NK-92 (cell line): ENCODE data around the gene BDP1.
A peak's percentile ranks its signal among the peaks of the same experiment; 100 is the strongest.
"Not testable (repeated sequence)": the region's sequence is repeated elsewhere in the genome, so short reads cannot be mapped to it uniquely, and the experiment has no call there.

ENCODE experiments used
- DNase-seq: peaks from one replicate; lab custom pipeline; 2025; ENCODE audit not compliant: unreplicated experiment; lab: John Stamatoyannopoulos, UW

BDP1 gene

DNA sequence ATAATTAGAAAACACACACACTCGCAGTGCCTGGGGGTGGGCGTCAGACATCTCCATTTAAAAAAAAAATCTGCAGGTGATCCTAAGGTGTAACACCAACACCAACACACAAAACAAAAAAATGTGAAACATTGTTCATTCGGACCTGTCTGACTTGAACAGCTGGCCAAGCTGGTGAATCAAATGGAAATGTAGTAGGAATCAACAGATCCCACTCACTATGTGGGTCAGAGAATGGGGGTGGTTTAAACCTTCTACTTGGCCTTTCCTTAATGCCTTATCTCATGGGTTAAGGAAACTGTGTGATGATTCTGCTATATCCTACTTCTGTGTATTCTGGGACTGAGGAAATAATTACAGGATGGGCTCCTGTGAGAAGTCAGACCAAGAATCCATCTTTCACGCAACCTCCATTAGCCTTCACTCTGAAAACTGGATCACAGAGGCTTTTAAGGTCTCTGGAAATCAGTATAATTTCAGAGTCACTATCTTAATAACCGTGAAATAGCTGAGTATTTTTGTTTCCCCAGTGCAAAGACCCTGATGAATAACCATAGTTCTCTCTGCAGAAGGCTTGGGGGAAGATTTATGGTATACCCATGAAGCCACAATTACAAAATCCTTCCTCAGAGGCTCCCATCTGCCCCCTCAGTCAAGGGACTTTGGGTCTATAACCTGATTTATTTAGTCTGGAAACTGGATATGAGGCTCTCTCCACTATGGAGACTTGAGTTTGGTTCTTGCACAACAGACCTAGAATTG lies 114.5 kb downstream of the BDP1 start:
- no peak for DNase-seq

DNA sequence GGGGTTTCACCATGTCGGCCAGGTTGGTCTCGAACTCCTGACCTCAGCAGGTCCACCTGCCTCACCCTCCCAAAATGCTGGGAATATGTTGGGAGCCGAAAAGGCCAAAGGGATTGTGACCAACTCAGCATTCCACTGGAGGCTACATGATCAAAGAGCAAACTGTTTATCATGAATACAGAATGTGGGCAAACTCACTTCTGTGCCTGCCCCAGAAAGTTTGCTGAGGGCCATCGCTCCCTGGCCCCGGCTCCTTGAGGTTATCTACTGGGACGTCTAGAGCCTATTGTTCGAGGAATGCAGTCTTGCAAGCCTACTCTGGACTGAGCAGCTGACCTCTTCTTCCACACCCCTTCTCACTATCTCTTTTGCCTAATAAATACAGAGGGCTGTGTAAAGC lies 116.4 kb downstream of the BDP1 start:
- not testable (repeated sequence) for DNase-seq

GRCh38 chr5:71573591-71573990 lies 118.1 kb downstream of the BDP1 start:
- no peak for DNase-seq

GRCh38 chr5:71575588-71575987 lies 120.1 kb downstream of the BDP1 start:
- DNase-seq: not testable (repeated sequence)

DNA sequence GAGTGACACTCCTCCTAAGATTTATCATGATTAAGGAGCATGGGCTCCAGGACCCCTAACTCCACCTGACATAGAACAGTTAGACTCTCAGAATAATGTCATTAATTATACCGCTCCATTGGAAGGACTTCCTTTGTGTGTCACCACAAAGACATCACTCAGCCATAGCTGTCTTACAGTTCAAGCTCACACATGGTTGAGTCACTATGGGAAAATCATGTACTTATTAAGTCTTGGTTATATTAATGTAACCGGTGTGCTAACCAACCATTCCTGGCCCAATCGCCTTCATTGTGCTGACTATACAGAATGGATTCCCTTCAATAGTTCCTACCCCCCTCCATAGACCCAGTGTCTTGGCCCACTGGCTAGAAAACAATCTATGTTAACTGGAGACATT lies 120.8 kb downstream of the BDP1 start:
- no peak for DNase-seq

GRCh38 chr5:71577839-71578238 lies 122.4 kb downstream of the BDP1 start:
- DNase-seq: not testable (repeated sequence)

- DNase-seq: no peak
Measured at GRCh38 chr5:71582945-71583584, 127.6 kb downstream of the BDP1 start.

- no peak for DNase-seq
Measured at GRCh38 chr5:71586052-71586940, 130.8 kb downstream of the BDP1 start.

- DNase-seq: peak; percentile 72
Measured at GRCh38 chr5:71586941-71587765, 131.7 kb downstream of the BDP1 start, which contains the start of gene MCCC2. Gene MCCC2 (plus strand): TSS chr5:71587340. CDS start chr5:71587426, 86 bp downstream.

GRCh38 chr5:71587766-71588532 lies 132.5 kb downstream of the BDP1 start:
- DNase-seq: no peak

DNA sequence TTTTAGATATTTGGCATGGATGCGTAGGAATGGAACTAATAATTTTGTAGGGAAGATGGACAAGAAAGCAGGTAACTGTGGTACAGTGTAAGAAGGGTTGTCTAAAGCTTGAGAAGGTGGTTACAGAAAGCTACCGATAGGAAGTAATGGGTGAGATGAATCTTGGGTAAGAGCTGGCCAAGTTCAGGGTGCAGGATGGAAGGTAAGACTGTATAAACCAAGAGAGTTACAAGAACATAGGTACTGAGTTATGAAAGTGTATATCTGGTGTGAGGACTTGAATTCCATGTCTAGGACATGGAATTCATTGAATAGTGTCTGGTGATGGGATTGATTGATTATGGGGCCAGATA lies 133.1 kb downstream of the BDP1 start:
- no peak for DNase-seq

DNA sequence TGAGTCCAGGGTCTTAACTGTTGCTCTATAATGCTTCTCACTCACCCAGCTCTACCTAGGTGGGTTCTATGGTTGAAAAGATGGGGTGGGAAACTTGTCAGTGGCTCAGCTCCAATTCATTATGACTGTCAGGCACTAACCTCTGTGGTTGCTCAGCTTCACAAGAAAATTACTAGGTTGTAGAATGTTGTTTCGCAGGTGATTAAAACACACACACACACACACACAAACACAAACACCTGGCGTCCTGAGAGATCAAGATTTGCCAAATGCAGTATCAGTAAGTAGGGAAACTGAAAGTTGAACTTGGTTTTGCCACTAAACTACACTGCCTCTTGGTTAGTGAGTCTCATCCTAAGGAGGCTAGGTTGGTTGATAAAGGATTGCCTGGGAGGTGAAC lies 134.5 kb downstream of the BDP1 start:
- DNase-seq: no peak

DNA sequence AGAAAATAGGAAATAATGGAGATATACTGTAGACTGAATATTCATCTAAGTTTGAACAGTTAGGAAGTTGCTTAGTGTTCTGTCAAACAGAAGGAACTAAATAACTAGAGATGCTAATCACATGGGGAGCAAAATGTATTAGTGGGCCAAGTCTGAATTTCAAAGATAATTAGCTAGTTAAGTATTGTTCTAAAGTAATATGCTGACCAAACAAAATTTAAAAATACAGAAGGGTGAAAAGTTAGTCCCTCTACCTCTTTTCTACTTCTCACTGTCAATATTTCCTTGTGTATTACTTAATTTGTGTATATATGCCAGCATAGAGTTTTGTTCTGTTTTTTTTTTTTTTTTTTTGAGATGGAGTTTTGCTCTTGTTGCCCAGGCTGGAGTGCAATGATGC lies 135.6 kb downstream of the BDP1 start:
- no peak for DNase-seq

- no peak for DNase-seq
Measured at GRCh38 chr5:71596169-71596568, 140.7 kb downstream of the BDP1 start.

- no peak for DNase-seq
Measured at GRCh38 chr5:71597001-71597400, 141.6 kb downstream of the BDP1 start.

DNA sequence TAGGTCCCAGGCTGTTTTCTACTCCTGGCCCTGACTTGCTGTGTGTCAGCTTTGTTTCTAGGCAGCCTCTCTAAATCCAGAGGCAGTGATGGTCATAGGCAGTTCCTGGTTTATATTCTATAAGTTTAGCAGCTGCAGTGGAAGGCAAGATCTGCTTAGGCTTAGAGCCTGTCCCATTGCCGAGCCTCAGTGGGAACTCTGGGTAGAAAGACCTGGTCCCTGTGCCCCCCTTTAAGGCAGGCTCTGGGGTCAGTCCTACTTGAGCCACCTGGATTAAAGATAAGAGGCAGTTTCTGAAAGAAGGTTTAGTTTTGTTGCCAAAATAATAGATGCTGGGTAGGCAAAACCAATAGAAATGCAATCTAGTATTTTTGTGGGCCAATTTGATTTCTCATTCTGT lies 145.3 kb downstream of the BDP1 start:
- DNase-seq: no peak

- no peak for DNase-seq
Measured at GRCh38 chr5:71601222-71602026, 146.0 kb downstream of the BDP1 start.

DNA sequence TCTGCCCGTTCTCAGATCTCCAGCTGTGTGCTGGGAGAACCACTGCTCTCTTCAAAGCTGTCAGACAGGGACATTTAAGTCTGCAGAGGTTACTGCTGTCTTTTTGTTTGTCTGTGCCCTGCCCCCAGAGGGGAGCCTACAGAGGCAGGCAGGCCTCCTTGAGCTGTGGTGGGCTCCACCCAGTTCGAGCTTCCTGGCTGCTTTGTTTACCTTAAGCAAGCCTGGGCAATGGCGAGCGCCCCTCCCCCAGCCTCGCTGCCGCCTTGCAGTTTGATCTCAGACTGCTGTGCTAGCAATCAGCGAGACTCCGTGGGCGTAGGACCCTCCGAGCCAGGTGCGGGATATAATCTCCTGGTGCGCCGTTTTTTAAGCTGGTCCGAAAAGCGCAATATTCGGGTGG lies 154.5 kb downstream of the BDP1 start:
- DNase-seq: not testable (repeated sequence)

DNA sequence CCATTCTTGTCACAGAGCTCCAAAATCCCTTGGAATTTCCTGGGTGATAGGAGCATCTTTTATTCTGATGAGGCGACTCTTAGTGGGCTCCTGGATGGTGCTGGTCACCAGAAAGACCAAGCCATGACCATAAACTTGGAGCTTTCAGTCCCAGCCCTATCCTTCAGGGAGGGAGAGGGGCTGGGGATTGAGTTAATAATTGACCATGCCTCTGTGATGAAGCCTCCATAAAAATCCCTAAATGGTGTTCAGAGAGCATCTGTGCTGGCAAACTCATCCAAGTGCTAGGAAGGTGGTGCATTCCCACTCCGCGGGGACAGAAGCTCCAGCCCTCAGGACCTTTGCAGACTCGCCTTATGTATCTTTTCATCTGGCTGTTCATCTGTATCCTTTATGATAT lies 160.4 kb downstream of the BDP1 start:
- DNase-seq: no peak
